IPS DF 6.9 (cell line): ENCODE measurements around the gene KCNMB1.

Source experiments
- DNase-seq: peaks from one replicate; pipeline ENCODE4 v3.0.0-alpha.2; 2013; ENCODE audit warnings: low read depth, low spot score
- H3K27ac ChIP-seq: one replicate; pipeline ENCODE4 v1.5.1; 2013; ENCODE audit warnings: low read length, control low read depth
- H3K27me3 ChIP-seq: 2 replicates; pipeline ENCODE4 v1.6.1; 2013; ENCODE audit warnings: mild to moderate bottlenecking, low read length; ENCODE audit not compliant: control insufficient read depth, insufficient read depth
- H3K36me3 ChIP-seq: 2 replicates; pipeline ENCODE4 v1.6.1; 2013; ENCODE audit warnings: low read length; ENCODE audit not compliant: control insufficient read depth, insufficient read depth
- H3K4me1 ChIP-seq: 2 replicates; pipeline ENCODE4 v1.6.1; 2013; ENCODE audit warnings: low read length; ENCODE audit not compliant: control insufficient read depth, insufficient read depth
- H3K4me3 ChIP-seq: 2 replicates; pipeline ENCODE4 v1.5.1; 2013; ENCODE audit warnings: mild to moderate bottlenecking, low read length
- H3K9me3 ChIP-seq: 2 replicates; pipeline ENCODE4 v1.6.1; 2013; ENCODE audit warnings: low read length, inconsistent platforms; ENCODE audit not compliant: control insufficient read depth, insufficient read depth
- WGBS: extraction: QIAGEN DNeasy Blood & Tissue Kit; methylation state at CpG from one replicate; pipeline ENCODE4 v1.1.7; 2013; ENCODE audit warnings: mixed read lengths, missing lambda C conversion rate; ENCODE audit not compliant: insufficient read length, insufficient coverage; 5-methylcytosine and 5-hydroxymethylcytosine counted together

Gene KCNMB1

DNA sequence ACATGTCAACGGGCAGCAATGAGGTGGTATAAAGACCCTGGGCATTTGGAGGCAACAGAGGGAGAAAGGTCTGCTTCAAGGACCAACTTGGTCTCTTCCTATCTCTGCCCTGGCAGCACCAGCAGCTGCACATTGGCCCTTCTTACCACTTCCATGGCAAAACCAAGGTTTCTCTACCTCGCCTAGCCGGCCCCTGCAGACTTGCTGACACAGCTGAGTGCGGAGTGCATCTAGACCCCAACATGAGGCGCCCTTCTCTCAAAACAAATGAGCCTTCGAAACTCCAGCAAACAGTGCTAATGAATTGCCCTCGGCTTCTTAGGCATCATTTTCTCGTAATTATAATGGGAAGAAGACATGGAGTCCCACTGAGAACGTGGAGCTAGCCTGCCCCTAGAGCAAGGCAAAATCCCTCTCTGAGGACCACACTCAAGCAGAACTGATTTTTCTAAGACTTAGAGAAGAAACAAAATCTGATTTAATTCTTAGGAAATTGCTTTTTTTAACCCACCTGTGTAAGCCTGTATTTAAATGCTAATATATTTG lies 42.1 kb downstream of the KCNMB1 start:
- Histone ChIP-seq H3K27me3 (no peaks in the 10 kb centered on the region), H3K9me3 (no peaks in the 10 kb centered on the region), H3K27ac (no peak overlapping the region), H3K4me1 (no peaks in the 10 kb centered on the region), H3K4me3 (no peak overlapping the region), H3K36me3 (no peaks in the 10 kb centered on the region)
- DNase-seq = no peak
- WGBS = no CpG with 5 or more reads among the region's 9 CpGs

GRCh38 chr5:170345971-170346370 lies 43.2 kb downstream of the KCNMB1 start:
- H3K27me3 ChIP-seq = no peaks in the 10 kb centered on the region
- H3K27ac ChIP-seq = no peak overlapping the region
- H3K36me3 ChIP-seq = 0 out of 2 replicates have a peak, but pooled peaks cover 2% of the 10 kb centered on the region
- no peaks in the 10 kb centered on the region; the same call in 1 of the 2 replicates for H3K4me1 ChIP-seq
- H3K4me3 ChIP-seq = no peak overlapping the region
- no CpG with 5 or more reads among the region's 1 CpG for WGBS
- no peak for DNase-seq
- H3K9me3 ChIP-seq = peaks cover 3% of the 10 kb centered on the region; the same call in 1 of the 2 replicates

DNA sequence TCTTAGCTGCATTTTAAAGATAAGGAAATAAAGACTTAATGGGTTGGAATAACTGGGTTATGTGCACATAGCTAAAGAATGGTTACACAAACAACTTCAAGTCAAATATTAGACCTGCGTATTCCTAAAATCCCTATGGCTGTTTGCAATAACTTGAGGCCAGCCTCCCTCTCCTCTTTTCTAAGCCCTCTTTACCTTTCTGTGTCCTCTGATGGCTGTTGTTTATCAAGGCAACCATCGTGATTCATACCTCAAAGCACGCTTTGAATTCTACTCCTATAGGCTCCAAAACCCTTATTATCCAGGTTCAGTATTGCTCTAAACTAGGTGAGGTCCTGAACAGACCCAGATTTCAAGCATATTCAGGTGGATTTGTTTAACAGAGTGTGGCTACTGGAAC lies 46.0 kb downstream of the KCNMB1 start:
- no peak for DNase-seq
- Histone ChIP-seq H3K36me3 (0 out of 2 replicates have a peak, but pooled peaks cover 2% of the 10 kb centered on the region), H3K27me3 (no peaks in the 10 kb centered on the region), H3K9me3 (peaks cover 3% of the 10 kb centered on the region; the same call in 1 of the 2 replicates), H3K4me3 (no peak overlapping the region), H3K4me1 (no peaks in the 10 kb centered on the region; the same call in 1 of the 2 replicates), H3K27ac (no peak overlapping the region)
- WGBS = no CpG with 5 or more reads among the region's 3 CpGs

DNA sequence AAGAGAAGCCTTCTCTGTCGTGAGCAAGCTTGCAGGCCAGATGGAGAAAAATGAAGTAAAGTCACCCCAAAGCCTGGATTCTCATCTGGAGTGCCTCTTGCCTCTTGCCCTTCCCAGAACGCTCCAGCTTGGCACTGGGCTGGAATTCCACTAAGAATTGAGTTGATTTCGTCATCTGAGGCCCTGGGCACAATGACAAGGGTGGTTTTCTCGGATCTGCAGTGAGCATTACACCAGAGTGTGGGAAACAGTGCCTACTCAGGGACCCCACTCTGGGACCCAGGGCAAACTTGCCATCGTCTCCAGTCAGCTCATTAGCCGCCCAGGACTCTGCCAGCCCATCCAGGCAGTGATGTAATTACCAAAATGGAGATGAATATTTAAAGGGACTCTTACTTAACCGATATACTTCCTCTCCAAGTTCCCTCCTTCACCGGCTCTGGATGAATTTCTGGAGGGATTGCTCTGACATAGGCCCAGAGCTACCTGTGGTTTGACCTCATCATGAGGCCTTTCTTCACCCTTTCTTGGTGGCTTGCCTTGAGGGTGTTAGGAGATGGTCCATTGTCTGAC lies 46.9 kb downstream of the KCNMB1 start:
- Histone ChIP-seq H3K36me3 (0 out of 2 replicates have a peak, but pooled peaks cover 2% of the 10 kb centered on the region), H3K4me3 (no peak overlapping the region), H3K9me3 (peaks cover 3% of the 10 kb centered on the region; the same call in 1 of the 2 replicates), H3K4me1 (no peaks in the 10 kb centered on the region; the same call in none of the 2 replicates), H3K27ac (no peak overlapping the region), H3K27me3 (no peaks in the 10 kb centered on the region)
- no CpG with 5 or more reads among the region's 8 CpGs for WGBS
- no peak for DNase-seq

DNA sequence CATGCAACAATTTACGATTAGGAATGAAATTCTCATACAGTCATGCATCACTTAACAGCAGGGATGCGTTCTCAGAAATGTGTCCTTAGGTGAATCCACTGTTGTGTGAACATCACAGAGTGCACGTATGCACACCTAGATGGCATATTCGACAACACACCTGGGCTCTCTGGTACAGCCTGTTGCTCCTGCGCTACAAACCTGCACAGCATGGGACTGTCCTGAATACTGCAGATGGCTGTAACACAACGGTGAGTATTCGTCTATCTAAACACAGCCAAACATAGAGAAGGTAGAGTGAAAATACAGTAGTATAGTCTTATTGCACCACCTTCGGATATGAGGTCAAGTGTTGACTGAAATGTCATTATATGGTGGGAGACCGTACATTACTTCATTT lies 47.6 kb downstream of the KCNMB1 start:
- no peak for DNase-seq
- Histone ChIP-seq H3K27me3 (no peaks in the 10 kb centered on the region), H3K36me3 (0 out of 2 replicates have a peak, but pooled peaks cover 2% of the 10 kb centered on the region), H3K27ac (no peak overlapping the region), H3K4me3 (no peak overlapping the region), H3K4me1 (peaks cover 3% of the 10 kb centered on the region), H3K9me3 (peaks cover 3% of the 10 kb centered on the region; the same call in 1 of the 2 replicates)
- WGBS = no CpG with 5 or more reads among the region's 9 CpGs

DNA sequence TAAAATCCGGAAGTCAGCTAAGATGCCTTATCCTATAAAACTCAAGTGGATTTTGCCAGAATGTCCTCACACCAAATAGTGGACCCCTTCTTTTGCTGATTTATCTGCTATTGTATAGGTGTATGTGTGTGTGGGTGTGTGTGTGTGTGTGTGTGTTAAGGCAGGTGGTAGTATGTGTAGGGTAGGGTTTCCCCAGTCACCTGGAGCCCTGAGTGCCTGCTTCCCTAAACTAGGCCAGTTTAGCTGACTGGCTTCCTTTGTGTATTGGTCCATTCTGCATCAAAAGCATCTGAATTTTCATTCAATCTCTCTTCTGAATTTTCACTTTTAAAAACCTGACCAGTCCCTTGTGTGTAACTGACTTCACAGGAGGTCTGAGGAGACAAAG lies 49.4 kb downstream of the KCNMB1 start:
- Histone ChIP-seq H3K27me3 (no peaks in the 10 kb centered on the region), H3K27ac (no peak overlapping the region), H3K4me1 (peaks cover 3% of the 10 kb centered on the region), H3K9me3 (peaks cover 3% of the 10 kb centered on the region; the same call in 1 of the 2 replicates), H3K36me3 (0 out of 2 replicates have a peak, but pooled peaks cover 2% of the 10 kb centered on the region), H3K4me3 (no peak overlapping the region)
- no peak for DNase-seq
- WGBS = no CpG with 5 or more reads among the region's 1 CpG

DNA sequence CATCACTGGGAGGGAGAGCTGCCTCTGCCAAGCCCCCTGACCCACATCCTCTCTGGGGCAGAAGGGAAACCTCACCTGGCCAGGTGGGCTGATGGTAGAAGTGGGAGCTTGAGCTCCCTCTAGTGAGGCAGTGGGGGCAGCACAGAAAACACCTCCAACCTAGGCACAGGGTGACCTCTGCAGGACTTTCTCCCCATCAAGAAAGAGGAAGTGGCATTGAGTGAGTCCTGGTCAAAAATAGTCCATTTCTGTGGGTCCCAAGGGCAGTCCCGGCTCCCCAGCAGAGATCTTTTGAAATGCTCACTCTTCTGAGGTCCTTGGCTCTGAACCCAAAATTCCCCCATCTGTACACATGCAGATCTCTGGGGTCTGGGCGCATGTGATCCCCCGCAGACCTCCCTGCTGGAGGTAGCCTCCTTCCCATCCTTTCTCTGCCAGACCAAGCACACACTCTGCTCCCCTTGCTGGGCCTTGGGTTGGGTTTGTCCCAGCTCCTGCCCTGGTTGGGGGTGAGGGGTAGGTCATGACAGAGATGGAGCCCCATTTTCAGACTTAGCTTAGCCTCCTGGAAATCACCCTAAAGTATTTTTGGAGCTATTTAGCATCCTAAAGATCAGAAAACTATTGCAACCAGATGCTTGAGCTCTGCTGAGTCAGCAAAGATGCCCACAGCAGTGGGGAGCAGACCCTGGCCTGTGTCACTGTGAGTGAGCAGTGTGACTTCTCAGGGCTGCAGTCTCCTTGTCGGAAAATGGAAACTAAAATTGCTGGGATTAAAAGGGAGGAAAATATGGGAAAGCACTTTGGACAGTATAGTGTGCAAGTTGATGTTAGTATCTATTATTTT lies 50.0 kb downstream of the KCNMB1 start:
- H3K4me3 ChIP-seq = no peak overlapping the region
- peaks cover 3% of the 10 kb centered on the region for H3K4me1 ChIP-seq
- H3K27me3 ChIP-seq = no peaks in the 10 kb centered on the region
- H3K36me3 ChIP-seq = 0 out of 2 replicates have a peak, but pooled peaks cover 2% of the 10 kb centered on the region
- H3K9me3 ChIP-seq = peaks cover 3% of the 10 kb centered on the region; the same call in 1 of the 2 replicates
- DNase-seq = no peak
- no peak overlapping the region for H3K27ac ChIP-seq
- no CpG with 5 or more reads among the region's 4 CpGs for WGBS

DNA sequence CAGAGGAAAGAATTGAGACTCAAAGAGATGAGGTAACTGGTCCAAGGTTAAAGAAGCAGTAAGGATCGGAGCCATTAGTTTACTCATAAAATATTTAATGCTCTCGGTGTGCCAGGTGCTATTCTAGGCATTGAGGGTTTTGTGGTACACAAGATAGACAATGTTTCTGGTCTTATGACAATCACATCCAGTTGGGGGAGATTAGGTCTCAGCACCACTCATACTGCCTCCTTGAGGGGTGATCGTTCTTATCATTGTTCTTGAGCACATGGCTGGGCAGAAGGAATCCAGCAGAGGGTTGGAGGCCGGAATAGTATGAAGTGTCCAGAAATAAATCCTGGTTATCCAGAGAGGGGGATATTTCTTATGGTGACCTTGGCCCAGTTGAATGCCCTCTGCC lies 50.9 kb downstream of the KCNMB1 start:
- H3K27ac ChIP-seq = no peak overlapping the region
- H3K4me3 ChIP-seq = no peak overlapping the region
- H3K27me3 ChIP-seq = no peaks in the 10 kb centered on the region
- H3K36me3 ChIP-seq = 0 out of 2 replicates have a peak, but pooled peaks cover 2% of the 10 kb centered on the region
- peaks cover 3% of the 10 kb centered on the region; the same call in 1 of the 2 replicates for H3K9me3 ChIP-seq
- peaks cover 10% of the 10 kb centered on the region for H3K4me1 ChIP-seq
- no CpG with 5 or more reads among the region's 4 CpGs for WGBS
- no peak for DNase-seq

GRCh38 chr5:170337045-170337733 lies 52.0 kb downstream of the KCNMB1 start:
- Histone ChIP-seq H3K27ac (no peak overlapping the region), H3K9me3 (peaks cover 3% of the 10 kb centered on the region; the same call in 1 of the 2 replicates), H3K27me3 (no peaks in the 10 kb centered on the region), H3K4me3 (no peak overlapping the region), H3K4me1 (peaks cover 13% of the 10 kb centered on the region), H3K36me3 (0 out of 2 replicates have a peak, but pooled peaks cover 2% of the 10 kb centered on the region)
- WGBS = no CpG with 5 or more reads among the region's 9 CpGs
- DNase-seq = no peak

GRCh38 chr5:170336065-170336464 lies 53.1 kb downstream of the KCNMB1 start:
- no peak overlapping the region for H3K4me3 ChIP-seq
- DNase-seq = no peak
- no peaks in the 10 kb centered on the region for H3K27me3 ChIP-seq
- H3K9me3 ChIP-seq = no peaks in the 10 kb centered on the region
- H3K36me3 ChIP-seq = no peaks in the 10 kb centered on the region
- WGBS = no CpG with 5 or more reads among the region's 6 CpGs
- H3K4me1 ChIP-seq = peaks cover 13% of the 10 kb centered on the region
- no peak overlapping the region for H3K27ac ChIP-seq
